ENCODE data around the gene LRMDA.

DNA sequence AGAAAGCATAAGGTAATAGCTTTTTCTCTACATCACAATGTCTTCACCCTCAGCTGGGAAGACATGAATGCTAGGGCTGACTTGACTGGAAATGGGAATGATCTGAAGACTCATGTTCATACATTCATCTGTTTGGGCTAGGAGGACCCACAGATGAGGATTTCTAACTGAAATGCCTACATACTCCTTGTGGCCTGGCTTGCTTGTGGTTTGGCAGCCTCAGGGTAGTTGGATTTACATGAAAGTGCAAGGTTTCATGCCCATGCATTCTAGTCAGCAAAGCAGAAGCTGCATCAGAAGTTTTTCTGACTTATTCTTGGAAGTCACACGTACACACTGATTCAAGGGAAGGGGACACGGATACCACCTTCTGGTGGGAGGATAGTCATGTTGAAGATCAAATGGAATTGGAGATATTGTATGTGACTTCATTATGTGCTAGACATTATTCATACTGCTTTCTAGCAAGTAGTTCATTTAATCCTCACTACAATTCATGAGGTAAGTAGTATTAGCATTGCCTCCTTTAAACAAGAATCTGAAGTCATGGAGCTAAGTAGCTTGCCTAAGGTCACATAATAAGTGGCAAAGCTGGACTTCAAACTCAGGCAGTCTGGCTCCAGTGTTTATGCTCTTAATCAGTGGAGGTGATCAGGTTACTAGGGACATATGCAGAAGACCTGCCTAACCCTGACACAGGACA lies 957.0 kb downstream of the LRMDA start:
- TF ChIP-seq, protein P1, sequence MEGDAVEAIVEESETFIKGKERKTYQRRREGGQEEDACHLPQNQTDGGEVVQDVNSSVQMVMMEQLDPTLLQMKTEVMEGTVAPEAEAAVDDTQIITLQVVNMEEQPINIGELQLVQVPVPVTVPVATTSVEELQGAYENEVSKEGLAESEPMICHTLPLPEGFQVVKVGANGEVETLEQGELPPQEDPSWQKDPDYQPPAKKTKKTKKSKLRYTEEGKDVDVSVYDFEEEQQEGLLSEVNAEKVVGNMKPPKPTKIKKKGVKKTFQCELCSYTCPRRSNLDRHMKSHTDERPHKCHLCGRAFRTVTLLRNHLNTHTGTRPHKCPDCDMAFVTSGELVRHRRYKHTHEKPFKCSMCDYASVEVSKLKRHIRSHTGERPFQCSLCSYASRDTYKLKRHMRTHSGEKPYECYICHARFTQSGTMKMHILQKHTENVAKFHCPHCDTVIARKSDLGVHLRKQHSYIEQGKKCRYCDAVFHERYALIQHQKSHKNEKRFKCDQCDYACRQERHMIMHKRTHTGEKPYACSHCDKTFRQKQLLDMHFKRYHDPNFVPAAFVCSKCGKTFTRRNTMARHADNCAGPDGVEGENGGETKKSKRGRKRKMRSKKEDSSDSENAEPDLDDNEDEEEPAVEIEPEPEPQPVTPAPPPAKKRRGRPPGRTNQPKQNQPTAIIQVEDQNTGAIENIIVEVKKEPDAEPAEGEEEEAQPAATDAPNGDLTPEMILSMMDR (IDR thresholded peaks at IDR 0.05): no peak
- TF ChIP-seq POLR2A (IDR thresholded peaks at IDR 0.05): no peak
- TF ChIP-seq EP300 (IDR thresholded peaks at IDR 0.05): no peak
- TF ChIP-seq POLR2AphosphoS5 (IDR thresholded peaks at IDR 0.05): no peak
